Skin of body (tissue), 2 donors: ENCODE results near the gene MTUS2. TPM values are rescaled to one million over a fixed set of nuclear protein-coding genes. Genes with fewer than 3 reads are reported as not detected.
A peak's percentile ranks its signal among the peaks of the same experiment; 100 is the strongest.

Source experiments
- DNase-seq: peaks from one replicate; lab custom pipeline; 2025; lab: John Stamatoyannopoulos, UW
- total RNA-seq: library from RNA; depleted of rRNA; stranded (reverse); fragments of >200 nt; gene quantifications from one replicate; pipeline ENCODE4 v1.2.3, GENCODE V29; 2014

Gene MTUS2
- total RNA-seq, 1 donor from 2014 or later: 1.2 TPM

- DNase-seq: no peak
These were observed 202.8 kb downstream of the MTUS2 start for GRCh38 chr13:29022968-29023367.

- DNase-seq: no peak
These were observed 204.6 kb downstream of the MTUS2 start for GRCh38 chr13:29024783-29025182.

GRCh38 chr13:29028868-29029267 lies 208.7 kb downstream of the MTUS2 start:
- no peak for DNase-seq

DNA sequence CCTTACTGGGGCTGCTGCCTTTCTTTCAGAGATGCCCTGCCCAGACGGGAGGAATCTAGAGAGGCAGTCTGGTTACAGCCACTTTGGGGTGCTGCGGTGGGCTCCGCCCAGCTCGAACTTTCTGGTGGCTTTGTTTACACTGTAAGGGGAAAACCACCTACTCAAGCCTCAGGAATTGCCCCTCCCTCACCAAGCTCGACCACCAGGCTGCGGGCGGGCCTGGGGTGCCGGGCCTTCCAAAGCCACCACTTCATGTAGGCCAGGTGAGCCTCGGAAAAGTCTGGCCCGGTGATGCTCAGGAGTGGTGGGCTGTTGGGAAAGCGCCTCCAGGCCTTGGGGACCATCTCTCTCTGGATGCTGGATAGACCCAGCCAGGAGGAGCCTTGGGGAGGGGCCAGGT lies 218.6 kb downstream of the MTUS2 start:
- DNase-seq: no peak

DNA sequence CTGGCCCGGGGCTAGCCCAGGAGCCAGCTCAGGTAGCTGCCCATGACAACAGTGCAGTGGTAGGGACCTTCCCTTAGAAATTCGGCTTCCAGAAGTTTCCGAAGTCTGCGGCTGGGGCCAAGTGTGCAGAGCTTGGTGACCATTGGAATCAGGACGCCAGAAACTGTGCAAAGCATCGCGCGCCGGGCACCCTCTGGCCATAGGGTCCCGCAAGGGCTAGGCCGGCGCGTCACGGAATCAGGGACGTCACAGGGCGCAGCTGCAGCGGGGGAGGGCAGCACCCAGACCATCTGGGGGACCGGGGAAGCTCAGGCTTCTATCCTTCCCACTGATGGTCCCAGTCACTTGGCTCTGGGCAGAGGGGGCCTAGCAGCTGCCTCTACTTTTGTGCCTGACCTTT lies 219.1 kb downstream of the MTUS2 start:
- no peak for DNase-seq

- DNase-seq: no peak
These were observed 226.4 kb downstream of the MTUS2 start for GRCh38 chr13:29046588-29046987.

DNA sequence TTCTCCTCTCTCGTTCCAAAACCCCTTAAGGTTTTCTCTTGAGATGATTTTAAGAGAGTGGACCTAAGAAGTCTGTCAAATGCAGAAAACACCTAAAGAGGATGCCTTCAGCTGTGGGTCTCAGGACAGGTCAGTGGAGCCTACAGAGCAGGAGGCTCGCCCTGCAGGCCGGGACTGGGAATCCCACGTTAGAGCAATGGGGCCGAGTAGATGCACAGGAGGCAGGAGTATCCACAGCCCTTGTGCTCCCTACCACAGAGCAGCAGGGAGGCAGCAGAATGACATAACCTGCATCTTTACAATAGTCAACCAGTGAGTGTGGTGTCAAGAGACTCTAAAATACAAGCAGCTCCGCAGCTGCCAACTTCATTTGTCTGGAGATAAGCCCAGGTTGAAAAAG lies 229.4 kb downstream of the MTUS2 start:
- DNase-seq: no peak

DNA sequence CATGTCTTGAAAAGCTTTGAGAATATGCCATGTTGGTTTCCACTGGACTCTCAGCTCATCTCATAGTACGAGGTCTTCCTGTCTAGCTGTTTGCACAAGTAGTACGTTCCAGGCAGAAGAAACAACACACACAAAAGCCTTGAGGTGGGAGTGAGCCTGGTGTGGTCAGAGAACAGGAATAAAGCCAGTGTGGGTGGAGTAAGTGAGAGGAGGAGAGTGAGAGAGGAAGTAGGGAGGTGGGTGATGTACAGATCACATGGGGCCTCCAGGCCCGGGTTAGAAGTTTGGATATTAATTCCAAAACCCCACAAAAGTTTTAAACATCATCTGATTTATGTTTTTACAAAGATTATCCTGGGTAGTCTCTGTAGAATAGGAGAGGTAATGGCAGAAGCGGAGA lies 230.6 kb downstream of the MTUS2 start:
- no peak for DNase-seq

GRCh38 chr13:29059800-29060199 lies 239.7 kb downstream of the MTUS2 start:
- no peak for DNase-seq

DNA sequence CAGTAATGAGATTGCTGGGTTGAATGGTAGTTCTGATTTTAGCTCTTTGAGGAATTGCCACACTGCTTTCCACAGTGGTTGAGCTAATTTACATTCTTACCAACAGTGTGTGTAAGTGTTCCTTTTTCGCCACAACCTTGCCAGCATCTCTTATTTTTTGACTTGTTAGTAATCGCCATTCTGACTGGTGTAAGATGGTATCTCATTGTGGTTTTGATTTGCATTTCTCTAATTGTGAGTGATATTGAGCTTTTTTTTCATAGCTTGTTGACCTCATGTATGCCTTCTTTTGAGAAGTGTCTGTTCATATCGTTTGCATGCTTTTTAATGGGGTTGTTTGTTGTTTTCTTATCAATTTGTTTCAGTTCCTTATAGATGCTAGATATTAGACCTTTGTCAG lies 245.0 kb downstream of the MTUS2 start:
- DNase-seq: no peak

DNA sequence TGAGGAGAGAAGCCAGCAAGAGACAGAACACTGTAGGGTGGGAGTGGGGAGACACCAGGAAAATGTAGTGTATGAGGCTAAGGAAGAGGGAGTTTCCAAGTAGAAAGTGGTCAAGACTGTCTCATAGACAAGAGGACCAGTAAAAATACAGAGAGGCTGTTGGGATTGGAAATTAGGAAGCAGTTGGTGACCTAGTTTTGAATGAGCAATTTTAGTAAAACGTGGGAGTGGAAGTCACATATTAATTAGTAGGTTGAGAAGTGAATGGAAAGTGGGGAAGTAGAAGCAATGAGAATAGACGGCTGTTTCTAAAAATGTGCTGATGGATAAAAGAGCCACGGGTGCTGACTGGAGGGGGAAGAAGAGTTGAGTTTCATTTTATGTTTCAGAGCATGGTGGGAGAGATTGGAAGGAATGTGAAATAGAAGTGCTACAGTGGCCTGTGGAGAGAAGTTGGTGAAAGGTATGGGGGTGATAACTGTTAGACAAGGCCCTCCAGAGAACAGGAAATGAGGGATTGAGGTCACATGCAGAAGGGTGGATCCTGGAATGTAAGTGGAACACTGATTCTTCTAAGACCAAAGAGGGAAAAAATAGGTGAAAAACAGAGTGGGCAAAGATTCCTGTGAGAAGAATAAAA lies 247.3 kb downstream of the MTUS2 start:
- DNase-seq: no peak

DNA sequence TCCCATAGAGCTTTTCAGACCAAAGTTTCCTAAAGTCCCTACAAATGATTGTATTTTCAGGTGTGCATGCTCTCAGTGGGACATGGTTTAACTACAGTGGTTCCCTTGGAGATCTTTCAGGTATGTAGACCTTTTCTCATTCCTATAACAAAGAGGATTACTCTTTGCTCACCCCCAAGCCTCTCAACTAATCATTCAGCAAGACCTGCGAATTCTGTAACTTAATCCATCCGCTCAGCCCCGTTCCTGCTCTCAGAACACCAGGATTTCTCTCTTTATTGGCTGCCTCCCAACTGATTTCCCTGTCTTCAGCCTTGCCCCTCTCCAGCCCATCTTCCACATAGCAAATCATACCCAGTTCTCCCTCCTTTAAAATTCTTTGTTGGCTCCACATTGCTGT lies 253.6 kb downstream of the MTUS2 start:
- DNase-seq: no peak

DNA sequence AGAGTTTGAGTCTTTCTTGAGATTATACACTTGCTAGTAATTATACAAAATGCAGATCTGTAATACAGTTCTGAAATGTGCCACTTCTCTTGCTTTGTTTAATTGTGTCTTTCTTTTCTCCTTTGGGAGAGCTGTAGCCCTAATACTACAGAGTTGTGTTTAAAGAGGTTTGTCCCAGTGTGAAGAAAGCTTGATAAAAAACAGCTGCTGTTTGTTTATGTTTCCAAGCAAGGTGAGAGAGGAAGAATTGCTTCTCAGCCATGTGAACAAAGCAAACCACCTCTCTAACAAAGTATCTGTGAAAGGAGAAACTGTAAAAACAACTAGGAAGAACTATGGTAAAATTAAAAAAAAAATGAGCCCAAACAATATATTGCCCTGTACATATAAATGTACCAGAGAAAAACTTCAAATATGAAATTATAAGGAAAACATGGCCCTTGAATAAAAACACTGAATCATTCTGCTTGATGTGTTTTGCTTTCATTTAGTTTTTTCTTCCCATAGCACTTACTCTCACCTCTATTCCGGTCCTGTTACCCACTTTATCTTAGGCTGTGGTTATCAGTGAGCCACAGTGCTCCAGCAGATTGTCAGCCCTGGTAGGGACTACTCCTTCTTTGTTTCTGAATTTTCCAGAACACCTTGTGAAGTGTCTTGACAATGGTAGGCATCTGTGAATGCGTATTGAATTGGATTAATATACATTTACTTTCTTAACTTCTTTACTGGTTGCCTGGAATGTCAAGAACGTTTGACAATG lies 257.1 kb downstream of the MTUS2 start:
- no peak for DNase-seq

DNA sequence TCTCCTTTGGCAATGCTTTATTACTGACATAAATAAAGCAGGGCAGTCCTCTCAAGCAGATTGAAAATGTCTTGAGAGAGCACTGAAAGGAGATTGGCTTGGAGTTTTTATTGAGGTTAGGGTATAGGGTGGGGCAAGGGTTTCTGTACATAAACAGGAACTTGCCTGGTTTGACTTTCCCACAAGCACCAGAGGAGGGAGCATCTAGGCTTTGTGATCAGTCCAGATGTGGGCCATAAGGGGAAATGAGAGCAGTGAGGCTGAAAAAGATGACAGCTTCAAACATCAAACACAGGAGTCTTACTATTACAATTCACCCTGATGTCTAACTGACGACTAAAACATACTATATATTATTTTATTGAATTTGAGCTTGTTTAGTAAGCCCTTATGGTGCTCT lies 260.9 kb downstream of the MTUS2 start:
- DNase-seq: peak; percentile 10

DNA sequence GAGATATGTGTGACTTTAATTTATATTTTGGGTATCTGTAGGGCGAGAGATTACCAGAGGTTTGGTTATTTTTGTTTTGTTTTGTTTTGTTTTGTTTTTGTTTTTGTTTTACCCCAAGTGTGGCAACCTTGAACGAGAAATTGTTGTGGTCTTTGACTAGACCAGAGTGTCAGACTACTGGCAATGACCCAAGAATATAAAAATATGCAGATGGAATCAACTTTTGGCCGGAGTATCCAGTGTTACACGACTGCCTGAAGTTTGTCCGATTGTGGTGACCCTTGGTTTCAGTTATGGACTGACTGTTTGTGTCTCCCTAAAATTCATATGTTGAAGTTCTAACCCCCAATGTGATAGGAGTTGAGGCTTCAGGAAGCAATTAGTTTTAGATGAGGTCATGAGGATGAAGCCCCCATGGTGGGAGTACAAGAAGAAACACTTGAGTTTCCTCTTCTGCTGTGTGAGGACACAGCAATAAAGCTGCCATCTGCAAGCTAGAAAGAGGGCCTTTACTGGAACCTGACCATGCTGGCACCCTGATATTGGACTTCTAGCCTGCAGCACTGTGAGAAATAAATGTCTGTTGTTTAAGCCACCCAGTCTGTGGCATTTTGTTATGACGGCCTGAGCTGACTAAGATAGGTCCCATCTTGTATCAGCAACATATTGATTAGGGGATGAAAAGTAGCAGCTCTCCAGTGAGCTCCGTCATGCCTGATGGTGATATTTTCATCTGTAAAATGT lies 261.7 kb downstream of the MTUS2 start:
- DNase-seq: no peak

- no peak for DNase-seq
These were observed 279.8 kb downstream of the MTUS2 start for GRCh38 chr13:29099781-29100406.

GRCh38 chr13:29100758-29101157 lies 280.6 kb downstream of the MTUS2 start:
- no peak for DNase-seq

DNA sequence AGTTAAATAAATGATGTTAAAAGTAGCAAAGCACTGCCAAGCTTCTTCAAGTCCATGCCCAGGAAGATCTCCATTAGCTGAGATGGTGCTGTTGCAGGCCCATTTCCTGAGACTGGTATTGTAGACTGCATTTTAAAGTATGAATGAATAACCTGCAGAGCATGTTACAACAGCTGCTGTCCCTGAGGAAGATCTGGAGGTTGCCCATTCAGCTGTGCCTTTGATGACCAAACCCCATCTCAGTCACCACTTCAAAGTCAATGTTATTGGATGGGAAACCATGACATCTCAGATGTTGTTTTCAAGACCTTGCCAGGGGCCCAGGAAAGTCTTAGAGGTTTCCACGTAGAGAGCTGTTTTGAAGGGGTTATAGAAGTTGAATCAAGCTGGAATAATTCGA lies 281.3 kb downstream of the MTUS2 start:
- no peak for DNase-seq

- DNase-seq: no peak
These were observed 281.8 kb downstream of the MTUS2 start for GRCh38 chr13:29101905-29102304.

DNA sequence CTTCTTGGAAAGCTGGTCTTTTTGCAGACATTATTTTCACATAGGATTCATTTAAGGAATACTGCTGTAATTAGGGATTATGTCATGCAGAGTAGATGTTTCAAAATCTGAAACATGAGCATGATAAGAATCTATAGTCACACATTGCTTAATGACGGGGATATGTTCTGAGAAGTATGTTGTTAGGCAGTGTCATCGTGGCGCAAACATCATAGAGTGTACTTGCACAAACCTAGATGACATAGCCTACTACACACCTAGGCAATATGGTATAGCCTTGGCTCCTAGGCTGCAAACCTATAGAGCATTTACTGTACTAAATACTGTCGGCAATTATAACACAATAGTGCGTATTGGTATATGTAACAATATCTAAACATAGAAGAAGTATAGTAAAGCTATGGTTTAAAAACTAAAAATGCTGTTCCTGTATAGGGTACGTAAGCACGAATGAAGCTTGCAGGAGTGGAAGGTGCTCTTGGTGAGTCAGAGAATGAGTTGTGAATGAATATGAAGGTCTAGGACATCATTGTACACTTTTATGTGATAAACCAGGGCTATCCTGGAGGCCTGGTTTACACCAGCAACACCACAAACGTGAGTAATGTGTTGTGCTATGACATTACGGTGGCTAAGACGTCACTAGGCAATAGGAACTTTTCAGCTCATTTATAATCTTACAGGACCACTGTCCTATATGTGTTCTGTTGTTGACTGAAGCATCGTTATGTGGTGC lies 283.1 kb downstream of the MTUS2 start:
- no peak for DNase-seq

DNA sequence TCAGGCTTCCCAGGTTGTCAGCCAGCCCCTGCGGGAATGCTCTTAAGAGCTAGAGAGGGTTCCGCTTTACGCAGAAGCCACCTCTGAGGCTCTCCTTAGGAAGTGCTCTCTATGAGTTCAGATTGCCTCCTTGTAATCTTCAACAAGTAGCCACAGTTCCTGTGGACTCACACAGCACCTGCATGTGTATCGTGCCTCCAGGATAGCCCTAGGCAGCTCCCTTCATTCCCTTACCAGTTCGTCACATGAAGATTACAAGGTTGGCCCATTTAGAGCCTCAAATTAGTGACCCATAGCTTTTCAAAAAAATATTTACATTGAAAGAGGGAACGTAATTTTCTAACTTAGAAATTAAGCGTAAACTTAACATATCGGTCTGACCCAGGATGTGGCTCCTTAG lies 284.3 kb downstream of the MTUS2 start:
- DNase-seq: no peak
